ENCODE data around the gene CFAP58.
A peak's percentile ranks its signal among the peaks of the same experiment; 100 is the strongest.
"Not testable (repeated sequence)": the region's sequence is repeated elsewhere in the genome, so short reads cannot be mapped to it uniquely, and the experiment has no call there.

CFAP58 gene

DNA sequence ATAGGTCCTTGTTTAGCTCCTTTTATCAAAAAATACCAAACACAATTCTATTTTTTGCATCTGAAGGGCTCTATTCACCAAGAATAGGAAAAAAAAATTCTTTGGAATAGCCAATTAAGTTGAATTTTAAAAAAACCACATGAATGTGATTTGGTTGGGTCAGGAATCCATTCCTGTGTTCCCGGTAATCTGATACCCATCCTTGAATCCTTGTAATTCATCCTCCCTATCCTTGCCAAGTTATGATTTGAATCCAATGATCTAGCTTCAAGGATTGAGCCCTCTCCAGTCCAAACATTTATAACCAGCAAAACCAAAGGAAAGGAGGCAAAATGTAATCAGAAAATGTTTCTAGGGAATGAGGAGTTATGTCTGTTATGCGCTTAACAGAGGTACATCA is 86.6 kb downstream of the CFAP58 start:
- DNase-seq = no peak

DNA sequence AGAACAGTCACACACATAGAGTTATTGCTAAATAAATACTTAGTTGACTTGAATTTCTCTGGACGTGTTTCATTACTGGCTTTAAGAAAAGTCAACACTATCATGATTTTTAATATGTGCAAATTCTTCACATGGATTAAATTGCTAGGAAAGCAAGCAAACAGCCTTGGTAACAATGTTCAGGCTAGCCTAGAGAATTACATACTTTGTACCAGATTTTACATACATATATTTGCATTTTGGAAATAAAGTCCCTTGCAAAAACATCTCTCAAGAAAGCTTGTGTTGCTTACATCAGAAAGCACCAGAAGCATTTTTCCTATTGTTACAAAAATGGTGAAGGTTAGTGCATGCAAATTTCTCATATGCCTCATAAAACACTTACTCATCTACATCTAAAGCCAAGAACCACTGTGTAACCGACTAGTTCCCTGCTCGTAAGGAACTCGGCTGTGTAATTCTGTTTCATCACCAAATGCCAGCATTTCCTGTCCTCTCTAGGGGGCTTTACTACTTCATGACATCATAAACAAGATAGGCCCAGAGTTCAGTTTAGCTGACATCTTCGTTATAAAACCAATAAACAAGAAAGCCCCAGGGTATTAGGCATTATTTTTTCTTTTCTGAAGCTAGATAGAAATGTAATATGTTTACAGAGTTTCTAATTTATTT is 87.8 kb downstream of the CFAP58 start:
- peak; percentile 14 to 58 (median 40) for DNase-seq

DNA sequence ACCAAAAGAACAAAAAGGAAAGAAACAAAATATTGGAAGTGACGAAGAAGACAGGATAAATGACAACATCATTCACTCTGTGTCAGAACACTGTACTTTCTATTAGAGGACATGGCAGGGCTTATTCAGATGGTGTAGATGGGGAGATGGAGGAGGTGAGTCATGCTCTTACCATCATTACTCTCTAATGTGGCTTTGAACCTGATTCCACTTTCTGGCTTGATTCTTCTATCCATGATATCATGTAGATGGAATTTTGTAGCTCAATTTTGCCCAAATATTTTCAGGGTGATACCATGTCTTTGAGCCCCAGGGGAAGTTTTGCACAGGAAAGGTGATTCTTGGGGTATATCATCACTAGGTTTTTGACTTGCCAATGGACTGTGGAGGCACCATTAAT is 91.7 kb downstream of the CFAP58 start:
- DNase-seq = no peak

DNA sequence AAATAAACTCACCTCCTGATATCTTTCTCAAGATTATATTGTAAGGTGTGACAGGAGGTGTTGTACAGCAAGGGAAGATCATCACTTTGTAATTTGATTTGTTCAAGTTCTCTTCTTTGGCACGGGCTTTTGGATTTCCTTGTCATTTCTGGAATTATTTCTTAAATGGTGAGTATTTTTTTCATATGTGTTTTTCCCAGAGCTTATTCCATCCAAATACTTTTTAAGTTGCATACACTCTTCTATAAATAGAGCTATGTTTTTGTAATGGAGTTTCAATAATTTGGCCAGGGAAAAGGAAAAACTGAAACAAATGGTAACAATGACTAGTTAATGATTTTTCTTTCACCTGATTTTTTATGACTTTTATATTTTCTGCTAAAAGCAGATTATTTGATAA is 92.5 kb downstream of the CFAP58 start:
- DNase-seq = no peak

- no peak for DNase-seq
Measured at GRCh38 chr10:104447331-104447730, 93.7 kb downstream of the CFAP58 start.

GRCh38 chr10:104447906-104448305 is 94.3 kb downstream of the CFAP58 start:
- no peak for DNase-seq

DNA sequence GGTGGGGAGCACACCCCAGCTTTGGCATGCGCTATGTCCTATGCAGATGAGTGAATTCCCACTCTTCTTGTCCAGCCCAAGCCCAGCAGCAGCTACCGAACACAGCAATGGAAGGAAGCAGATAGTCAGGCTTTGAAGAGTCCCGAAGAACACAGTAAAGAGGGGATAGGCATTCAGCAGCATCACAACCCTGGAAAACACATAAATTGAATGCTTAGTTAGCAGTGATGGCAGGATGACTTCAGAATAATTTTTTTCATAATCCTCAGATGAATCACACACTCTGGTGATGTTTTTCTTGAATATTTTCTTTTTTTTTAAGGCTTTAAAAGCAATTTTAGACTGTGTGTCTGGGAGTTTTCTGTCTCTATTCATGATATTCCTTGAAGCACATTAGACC is 95.8 kb downstream of the CFAP58 start:
- DNase-seq = no peak

DNA sequence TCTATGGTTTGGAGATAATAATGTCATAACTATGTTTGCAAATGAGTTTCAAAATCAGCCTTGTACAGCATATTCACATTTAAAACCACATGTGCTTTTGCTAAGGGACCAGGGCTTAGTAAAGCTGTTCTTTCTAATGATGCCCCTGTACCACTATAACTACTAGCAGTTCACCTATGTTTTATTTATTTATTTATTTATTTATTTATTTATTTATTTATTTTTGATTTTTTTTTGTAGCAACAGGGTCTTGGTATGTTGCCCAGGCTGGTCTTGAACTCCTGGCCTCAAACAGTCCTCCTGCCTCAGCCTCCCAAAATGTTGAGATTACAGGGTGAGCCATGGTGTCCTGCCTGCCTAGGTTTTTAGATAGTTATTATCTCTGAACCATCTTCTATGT is 96.9 kb downstream of the CFAP58 start:
- no peak for DNase-seq

DNA sequence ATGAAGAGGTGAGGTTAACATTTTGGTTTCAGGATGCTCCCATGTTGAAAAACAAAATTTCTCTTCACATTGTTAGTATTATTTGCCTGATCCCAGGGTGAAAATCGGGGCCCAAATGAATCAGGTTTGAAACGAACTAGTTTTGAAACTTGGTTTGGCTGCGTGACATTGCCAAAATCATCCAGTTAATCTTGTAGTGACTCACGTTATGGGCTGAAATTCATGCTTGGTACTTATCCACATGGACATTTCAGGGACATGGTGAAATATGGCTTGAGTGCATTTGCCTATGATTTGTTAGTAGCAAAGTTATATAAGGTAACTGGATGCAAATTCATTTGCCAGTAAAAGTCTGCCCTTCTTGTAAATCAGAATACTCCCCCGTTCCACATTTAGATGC is 97.3 kb downstream of the CFAP58 start:
- DNase-seq = no peak

GRCh38 chr10:104452977-104453376 is 99.3 kb downstream of the CFAP58 start:
- no peak for DNase-seq

DNA sequence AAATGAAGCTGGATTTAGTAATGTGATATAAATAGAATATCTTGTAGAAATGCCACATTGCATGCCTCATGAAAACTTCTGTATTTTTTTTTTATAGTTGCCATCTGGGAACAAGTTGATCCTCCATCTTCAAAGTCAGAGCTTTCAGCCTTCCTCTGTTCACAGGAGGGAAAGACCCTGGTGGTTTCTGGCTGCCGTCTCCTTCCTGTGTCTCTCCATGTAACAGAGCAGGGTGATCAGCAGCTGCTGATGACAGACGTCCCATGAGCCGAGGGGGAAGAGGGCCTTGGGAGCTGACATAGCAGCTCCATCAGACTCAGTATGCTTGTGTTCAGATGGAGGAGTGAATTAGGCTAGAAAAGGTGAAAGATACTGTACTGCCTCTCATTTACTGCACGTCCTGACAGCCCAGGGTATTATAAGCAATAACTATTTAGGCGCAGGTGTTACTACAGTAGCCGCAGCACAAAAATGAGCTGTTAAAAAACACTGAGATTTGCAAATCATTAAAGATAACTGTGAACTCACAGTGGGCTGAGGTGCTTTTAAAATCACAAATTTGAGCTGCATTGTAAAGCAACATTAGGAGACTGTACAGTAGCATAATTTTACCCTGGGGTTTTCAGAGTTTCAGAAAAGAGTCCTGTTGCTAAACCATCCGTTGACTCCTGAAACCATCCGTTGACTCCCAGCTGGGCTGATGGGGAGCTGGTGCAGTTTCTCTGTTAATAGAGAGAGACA is 103.3 kb downstream of the CFAP58 start:
- peak; percentile 17 to 49 (median 36) for DNase-seq

DNA sequence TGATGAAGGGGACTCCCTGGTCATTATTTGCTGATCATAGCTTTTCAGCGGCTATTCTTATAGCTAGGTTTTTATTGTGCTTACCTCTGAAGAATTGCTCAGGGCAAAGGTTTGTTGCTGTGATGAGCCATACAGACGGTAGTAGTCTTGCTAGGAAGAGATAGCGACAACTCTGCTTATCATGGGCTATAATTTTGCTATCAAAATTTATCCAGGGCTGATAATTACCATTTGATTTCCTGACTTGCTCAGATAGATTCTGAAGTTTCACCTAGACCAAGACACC is 103.9 kb downstream of the CFAP58 start:
- DNase-seq = no peak

DNA sequence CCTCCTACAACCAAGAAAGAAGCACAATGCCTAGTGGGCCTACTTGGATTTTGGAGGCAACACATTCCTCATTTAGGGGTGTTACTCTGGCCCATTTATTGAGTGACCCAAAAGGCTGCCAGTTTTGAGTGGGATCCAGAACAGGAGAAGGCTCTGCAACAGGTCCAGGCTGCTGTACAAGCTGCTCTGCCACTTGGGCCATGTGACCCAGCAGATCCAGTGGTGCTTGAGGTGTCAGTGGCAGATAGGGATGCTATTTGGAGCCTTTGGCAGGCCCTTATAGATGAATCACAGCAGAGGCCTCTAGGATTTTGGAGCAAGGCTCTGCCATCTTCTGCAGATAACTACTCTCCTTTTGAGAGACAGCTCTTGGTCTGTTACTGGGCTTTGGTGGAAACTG is 111.9 kb downstream of the CFAP58 start:
- not testable (repeated sequence) for DNase-seq

- DNase-seq = not testable (repeated sequence)
Measured at GRCh38 chr10:104468818-104469217, 115.2 kb downstream of the CFAP58 start.

DNA sequence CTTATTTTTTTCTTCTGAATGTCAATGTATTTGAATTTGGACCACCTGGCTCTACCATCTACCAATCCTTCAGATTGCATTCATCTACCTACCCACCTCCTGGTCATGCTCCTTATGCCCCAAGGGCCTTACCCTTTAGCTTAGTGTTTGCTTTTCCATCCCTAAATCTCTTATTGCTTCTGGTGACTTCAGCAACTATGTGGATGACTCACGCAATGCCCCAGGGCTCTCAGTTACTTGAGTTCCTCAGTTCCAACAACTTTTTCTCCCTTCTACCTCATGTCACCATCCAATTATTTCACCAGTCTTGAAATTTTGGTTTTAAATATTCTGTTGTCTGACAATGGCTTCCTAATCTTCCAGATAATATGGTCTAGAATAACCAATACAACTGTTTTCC is 118.9 kb downstream of the CFAP58 start:
- DNase-seq = peak in 2 of 4 experiments; percentile 2 to 8

- no peak for DNase-seq
Measured at GRCh38 chr10:104472957-104473745, 119.5 kb downstream of the CFAP58 start.

DNA sequence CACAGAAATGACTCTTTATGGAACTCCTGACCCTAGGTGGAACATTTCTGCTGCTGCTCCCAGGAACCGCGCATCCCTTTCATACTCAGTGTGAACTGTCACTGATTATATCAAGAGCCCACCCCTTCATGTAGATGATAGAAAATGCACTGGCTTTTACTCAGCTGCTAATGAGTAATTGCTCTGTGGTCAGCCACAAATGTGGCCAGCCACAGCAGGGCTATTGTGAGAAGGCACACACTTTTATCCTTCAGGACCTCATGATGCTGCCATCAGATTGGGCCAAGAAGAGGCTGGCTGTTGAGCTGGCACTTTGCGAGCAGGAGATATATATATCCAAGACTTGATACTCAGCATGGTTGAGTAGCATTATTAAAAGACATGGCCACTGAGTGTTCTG is 124.7 kb downstream of the CFAP58 start:
- no peak for DNase-seq

DNA sequence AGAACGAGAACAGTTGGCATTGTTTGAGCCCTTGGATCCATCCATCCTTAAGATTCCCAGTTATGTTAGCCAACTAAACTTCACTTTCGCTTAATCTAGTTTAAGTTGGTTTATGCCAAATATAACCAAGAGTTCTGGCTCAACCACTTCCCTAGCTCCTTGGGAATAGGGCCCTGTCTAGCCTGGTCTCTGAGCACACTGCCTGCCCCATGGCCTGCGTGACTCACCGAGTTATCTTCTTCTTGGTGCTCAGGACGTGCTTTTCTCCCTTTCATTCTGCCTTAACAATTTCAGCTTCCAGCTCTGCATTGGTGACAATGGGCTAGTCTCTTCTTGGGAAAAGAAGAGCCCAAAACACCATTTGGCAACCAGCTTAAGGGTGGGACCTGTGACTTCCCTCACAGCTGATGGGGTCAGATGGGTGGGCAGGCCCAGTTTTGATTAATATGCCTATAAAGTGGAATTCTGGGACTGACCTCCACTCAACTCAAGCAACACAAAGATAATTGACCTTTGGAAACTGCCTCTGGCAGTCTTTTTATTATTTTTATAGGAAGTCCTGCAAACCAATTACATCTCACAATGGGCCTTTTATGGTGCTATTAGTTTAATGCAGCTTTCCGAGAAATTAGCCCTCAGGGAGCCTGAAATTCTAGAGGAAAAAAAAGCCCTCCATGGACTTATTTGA is 126.4 kb downstream of the CFAP58 start:
- no peak for DNase-seq

DNA sequence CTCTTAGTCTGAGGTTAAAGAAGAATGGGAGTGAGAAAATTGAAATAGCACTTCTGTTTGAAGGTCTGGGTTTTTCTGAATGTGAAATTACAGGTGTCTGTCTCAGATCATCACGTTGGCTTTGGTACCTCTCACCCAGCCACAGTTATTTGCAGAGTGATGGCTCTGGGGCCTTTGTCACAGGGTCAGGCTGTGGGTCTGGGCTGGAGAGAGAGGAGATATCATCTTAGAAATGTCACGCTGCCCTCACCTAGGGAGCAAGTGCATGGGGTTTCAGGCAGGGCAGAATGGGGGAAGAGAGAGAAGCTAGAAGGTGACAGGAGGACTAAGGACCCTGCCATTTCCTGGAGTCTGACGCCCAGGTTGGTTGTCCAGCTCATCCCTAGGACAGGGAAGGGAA is 127.2 kb downstream of the CFAP58 start:
- DNase-seq = no peak

DNA sequence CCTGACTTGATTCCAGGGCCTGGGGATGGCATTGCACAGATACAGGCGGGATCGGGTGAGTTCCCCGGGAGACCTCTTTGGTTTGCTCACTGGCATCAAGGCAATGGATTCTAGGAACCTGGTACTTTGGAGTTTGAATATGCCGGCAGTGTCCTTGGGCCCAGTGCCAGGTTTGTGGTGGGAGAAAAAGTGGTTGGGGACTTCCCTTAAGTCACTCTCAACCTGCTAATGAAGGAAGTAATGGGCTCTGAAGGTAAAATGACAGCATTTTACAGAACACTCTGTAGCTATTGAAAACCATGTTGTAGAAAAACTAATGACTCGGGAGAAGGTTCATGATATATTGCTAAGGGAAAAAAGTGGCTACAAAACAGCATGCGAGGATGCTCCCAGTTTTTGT is 129.9 kb downstream of the CFAP58 start:
- DNase-seq = no peak

DNA sequence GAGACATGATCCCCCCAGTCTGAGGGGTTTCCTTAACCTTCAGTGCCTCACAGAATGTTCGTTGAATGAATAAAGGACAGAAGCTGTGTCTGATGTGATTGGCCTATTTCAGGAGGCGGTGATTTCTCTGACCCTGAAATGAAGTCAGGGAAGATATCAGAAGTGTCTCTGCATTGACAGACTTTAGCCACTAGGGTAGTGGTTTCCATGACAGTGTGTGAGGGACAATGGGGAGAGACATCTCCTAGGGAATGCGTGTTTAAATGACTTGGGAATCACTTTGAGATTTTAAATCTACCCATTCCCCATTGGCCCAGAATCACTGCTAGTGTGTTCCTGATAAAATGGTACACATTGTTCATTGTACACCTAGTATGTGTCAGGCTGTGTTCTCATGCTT is 132.0 kb downstream of the CFAP58 start:
- DNase-seq = no peak

- no peak for DNase-seq
Measured at GRCh38 chr10:104486803-104487202, 133.2 kb downstream of the CFAP58 start.

- no peak for DNase-seq
Measured at GRCh38 chr10:104487794-104488438, 134.3 kb downstream of the CFAP58 start.

Measured in suppressor macrophage (primary cell).